ENCODE measurements around the gene PTPRN2.

Gene PTPRN2

GRCh38 chr7:158561659-158562058, 26.0 kb downstream of the PTPRN2 start:
- no peaks in the 10 kb centered on the region for H3K36me3 ChIP-seq (ENCODE audit: control insufficient read depth, insufficient read depth, low read length)
- no peak overlapping the region for H3K27ac ChIP-seq
- H3K9ac ChIP-seq = no peak overlapping the region
- H3K4me1 ChIP-seq = no peaks in the 10 kb centered on the region
- TF ChIP-seq, protein P1, sequence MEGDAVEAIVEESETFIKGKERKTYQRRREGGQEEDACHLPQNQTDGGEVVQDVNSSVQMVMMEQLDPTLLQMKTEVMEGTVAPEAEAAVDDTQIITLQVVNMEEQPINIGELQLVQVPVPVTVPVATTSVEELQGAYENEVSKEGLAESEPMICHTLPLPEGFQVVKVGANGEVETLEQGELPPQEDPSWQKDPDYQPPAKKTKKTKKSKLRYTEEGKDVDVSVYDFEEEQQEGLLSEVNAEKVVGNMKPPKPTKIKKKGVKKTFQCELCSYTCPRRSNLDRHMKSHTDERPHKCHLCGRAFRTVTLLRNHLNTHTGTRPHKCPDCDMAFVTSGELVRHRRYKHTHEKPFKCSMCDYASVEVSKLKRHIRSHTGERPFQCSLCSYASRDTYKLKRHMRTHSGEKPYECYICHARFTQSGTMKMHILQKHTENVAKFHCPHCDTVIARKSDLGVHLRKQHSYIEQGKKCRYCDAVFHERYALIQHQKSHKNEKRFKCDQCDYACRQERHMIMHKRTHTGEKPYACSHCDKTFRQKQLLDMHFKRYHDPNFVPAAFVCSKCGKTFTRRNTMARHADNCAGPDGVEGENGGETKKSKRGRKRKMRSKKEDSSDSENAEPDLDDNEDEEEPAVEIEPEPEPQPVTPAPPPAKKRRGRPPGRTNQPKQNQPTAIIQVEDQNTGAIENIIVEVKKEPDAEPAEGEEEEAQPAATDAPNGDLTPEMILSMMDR (IDR thresholded peaks at IDR 0.05) = no peak
- no peak overlapping the region for H3K4me2 ChIP-seq (ENCODE audit: low read length)
- peaks cover 8% of the 10 kb centered on the region for H3K79me2 ChIP-seq
- no peaks in the 10 kb centered on the region for H3K9me3 ChIP-seq (ENCODE audit: control insufficient read depth, low read length)
- no peak overlapping the region for H3K4me3 ChIP-seq (ENCODE audit: low read depth, low read length)
- no peaks in the 10 kb centered on the region for H3K27me3 ChIP-seq (ENCODE audit: control insufficient read depth, insufficient read depth, low read length)
- no peak overlapping the region for H2AFZ ChIP-seq

DNA sequence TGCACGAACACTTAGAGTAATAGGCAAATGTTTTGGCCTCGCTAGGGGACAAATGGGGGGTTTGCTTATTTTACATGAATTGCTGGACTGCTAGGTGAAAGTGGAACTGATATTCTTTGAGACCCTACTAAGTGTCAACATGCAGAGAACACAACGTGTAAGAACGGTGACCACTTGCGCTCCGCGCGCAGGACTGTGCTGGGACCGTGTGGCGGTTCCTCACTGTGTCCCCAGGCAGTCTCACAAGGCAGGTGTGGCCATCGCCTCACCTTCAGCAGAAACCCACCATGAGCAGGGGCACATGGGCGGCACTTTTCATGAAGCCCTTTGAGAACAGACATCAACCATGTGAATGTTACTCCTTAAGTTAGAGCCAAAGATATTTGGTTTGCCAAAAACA, 27.2 kb downstream of the PTPRN2 start:
- TF ChIP-seq, protein P1 (IDR thresholded peaks at IDR 0.05) = no peak
- Histone ChIP-seq H3K4me1 (no peaks in the 10 kb centered on the region), H3K27ac (no peak overlapping the region), H3K27me3 (ENCODE audit: control insufficient read depth, insufficient read depth, low read length) (no peaks in the 10 kb centered on the region), H2AFZ (no peak overlapping the region), H3K36me3 (ENCODE audit: control insufficient read depth, insufficient read depth, low read length) (no peaks in the 10 kb centered on the region), H3K4me2 (ENCODE audit: low read length) (no peak overlapping the region), H3K9me3 (ENCODE audit: control insufficient read depth, low read length) (no peaks in the 10 kb centered on the region), H3K79me2 (peaks cover 5% of the 10 kb centered on the region), H3K9ac (no peak overlapping the region), H3K4me3 (ENCODE audit: low read depth, low read length) (no peak overlapping the region)

GRCh38 chr7:158559356-158559755, 28.3 kb downstream of the PTPRN2 start:
- Histone ChIP-seq H3K4me1 (no peaks in the 10 kb centered on the region), H3K36me3 (ENCODE audit: control insufficient read depth, insufficient read depth, low read length) (no peaks in the 10 kb centered on the region), H2AFZ (no peak overlapping the region), H3K79me2 (peaks cover 8% of the 10 kb centered on the region), H3K4me3 (ENCODE audit: low read depth, low read length) (no peak overlapping the region), H3K9ac (no peak overlapping the region), H3K4me2 (ENCODE audit: low read length) (no peak overlapping the region), H3K27ac (no peak overlapping the region), H3K27me3 (ENCODE audit: control insufficient read depth, insufficient read depth, low read length) (no peaks in the 10 kb centered on the region), H3K9me3 (ENCODE audit: control insufficient read depth, low read length) (no peaks in the 10 kb centered on the region)
- TF ChIP-seq, protein P1 (IDR thresholded peaks at IDR 0.05) = no peak

DNA sequence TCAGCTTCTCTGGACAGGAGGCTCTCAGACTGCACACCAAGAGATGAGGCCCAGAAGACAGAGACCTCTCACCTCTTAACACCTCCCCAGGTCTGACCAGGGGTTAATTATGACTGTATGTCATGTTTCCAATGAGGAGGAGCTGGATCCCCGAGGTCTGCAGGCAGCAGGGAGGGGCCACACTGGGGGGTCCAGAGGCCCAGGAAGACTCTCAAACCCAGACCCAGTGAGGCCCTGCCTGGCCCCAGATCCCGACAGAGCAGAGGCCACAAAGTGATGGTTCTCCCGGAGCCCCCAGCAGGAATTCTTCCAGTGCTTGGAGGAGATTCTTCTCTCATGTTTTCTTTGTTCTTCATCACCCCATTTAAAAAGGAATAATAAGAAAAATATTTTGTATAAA, 28.8 kb downstream of the PTPRN2 start:
- Histone ChIP-seq H3K36me3 (ENCODE audit: control insufficient read depth, insufficient read depth, low read length) (no peaks in the 10 kb centered on the region), H3K27me3 (ENCODE audit: control insufficient read depth, insufficient read depth, low read length) (no peaks in the 10 kb centered on the region), H3K4me1 (no peaks in the 10 kb centered on the region), H3K9me3 (ENCODE audit: control insufficient read depth, low read length) (no peaks in the 10 kb centered on the region), H3K4me3 (ENCODE audit: low read depth, low read length) (no peak overlapping the region), H3K27ac (no peak overlapping the region), H2AFZ (no peak overlapping the region), H3K9ac (no peak overlapping the region), H3K79me2 (peaks cover 8% of the 10 kb centered on the region), H3K4me2 (ENCODE audit: low read length) (no peak overlapping the region)
- TF ChIP-seq, protein P1 (IDR thresholded peaks at IDR 0.05) = no peak

- Histone ChIP-seq H3K4me1 (no peaks in the 10 kb centered on the region), H3K27ac (no peak overlapping the region), H3K9me3 (ENCODE audit: control insufficient read depth, low read length) (no peaks in the 10 kb centered on the region)
These were observed 30.2 kb downstream of the PTPRN2 start for GRCh38 chr7:158557441-158557755.

More at GRCh38 chr7:158557441-158557755, 30.2 kb downstream of the PTPRN2 start:
- TF ChIP-seq, protein P1 (IDR thresholded peaks at IDR 0.05) = no peak
- H3K4me3 ChIP-seq (ENCODE audit: low read depth, low read length) = no peak overlapping the region
- no peak overlapping the region for H2AFZ ChIP-seq
- no peaks in the 10 kb centered on the region for H3K36me3 ChIP-seq (ENCODE audit: control insufficient read depth, insufficient read depth, low read length)
- H3K79me2 ChIP-seq = peaks cover 8% of the 10 kb centered on the region
- H3K27me3 ChIP-seq (ENCODE audit: control insufficient read depth, insufficient read depth, low read length) = no peaks in the 10 kb centered on the region
- H3K9ac ChIP-seq = no peak overlapping the region
- H3K4me2 ChIP-seq (ENCODE audit: low read length) = no peak overlapping the region

Data from parathyroid adenoma (tissue), 2 donors.